Panc1 (cell line): ENCODE results near the gene CYP4V2.

Experiments used
- POLR2AphosphoS5 ChIP-seq: IDR thresholded peaks from 2 replicates; pipeline ENCODE4 v1.6.1; 2012; ENCODE audit warnings: mild to moderate bottlenecking, low read depth, low read length, moderate library complexity
- TF ChIP-seq, protein P1 (sequence below): fragments of 450-650 bp; IDR thresholded peaks from 2 replicates; pipeline ENCODE4 v1.5.1; 2017; ENCODE audit warnings: mild to moderate bottlenecking

DNA sequence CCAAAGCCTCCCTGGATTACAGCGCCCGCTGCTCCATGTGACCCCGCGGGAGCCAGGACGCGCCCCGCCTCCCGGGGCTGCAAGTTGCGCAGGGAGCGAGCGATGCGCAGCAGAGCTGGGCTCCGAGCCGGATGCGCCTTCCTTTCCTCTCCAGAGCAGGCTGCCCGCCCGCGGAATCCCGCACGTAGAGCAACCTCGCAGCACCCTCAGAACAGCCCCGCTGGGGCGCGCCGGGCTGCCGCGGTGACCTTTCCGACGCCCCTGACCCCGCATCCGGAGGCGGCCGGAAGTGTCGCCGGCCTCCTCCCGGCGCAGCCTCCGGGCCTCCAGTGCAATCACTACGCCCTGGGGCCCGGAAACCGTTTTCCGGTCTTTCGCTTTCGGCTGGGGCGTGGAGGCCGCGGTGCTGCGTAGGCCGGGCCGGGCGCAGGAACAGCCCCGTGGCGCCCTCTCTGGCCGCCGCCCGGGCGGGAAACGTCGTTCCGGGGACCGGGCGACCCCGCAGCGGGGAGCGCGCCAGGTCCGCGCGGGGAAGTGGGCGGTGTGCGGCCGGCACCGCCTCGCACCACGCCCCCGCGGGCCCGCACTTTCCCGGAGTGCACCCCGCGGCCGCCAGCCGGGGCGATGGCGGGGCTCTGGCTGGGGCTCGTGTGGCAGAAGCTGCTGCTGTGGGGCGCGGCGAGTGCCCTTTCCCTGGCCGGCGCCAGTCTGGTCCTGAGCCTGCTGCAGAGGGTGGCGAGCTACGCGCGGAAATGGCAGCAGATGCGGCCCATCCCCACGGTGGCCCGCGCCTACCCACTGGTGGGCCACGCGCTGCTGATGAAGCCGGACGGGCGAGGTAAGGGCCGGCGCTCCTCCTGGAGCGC lies at the start of gene CYP4V2:
- TF ChIP-seq, protein P1, sequence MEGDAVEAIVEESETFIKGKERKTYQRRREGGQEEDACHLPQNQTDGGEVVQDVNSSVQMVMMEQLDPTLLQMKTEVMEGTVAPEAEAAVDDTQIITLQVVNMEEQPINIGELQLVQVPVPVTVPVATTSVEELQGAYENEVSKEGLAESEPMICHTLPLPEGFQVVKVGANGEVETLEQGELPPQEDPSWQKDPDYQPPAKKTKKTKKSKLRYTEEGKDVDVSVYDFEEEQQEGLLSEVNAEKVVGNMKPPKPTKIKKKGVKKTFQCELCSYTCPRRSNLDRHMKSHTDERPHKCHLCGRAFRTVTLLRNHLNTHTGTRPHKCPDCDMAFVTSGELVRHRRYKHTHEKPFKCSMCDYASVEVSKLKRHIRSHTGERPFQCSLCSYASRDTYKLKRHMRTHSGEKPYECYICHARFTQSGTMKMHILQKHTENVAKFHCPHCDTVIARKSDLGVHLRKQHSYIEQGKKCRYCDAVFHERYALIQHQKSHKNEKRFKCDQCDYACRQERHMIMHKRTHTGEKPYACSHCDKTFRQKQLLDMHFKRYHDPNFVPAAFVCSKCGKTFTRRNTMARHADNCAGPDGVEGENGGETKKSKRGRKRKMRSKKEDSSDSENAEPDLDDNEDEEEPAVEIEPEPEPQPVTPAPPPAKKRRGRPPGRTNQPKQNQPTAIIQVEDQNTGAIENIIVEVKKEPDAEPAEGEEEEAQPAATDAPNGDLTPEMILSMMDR = peak; percentile 71
- no peak for TF ChIP-seq POLR2AphosphoS5
